Adrenal gland (tissue), 5 donors: ENCODE data around the gene A1BG.

Experiments
- CTCF ChIP-seq, 6 experiments: fragments of 450-650 bp in 4 of 6; fragments of 200-600 bp in 2 of 6; sonication (generic) in 1 of 6; IDR thresholded peaks; 1 replicate in 5 of 6; 2 replicates in 1 of 6; pipeline versions ENCODE4 v1.5.1 to v1.8.0; 2016 to 2021; ENCODE audit warnings: antibody characterized with exemption in 6 of 6, mild to moderate bottlenecking in 2 of 6, moderate library complexity in 1 of 6
- POLR2A ChIP-seq, 2 donors: fragments of 450-650 bp; IDR thresholded peaks; one replicate each; pipeline ENCODE4 v1.6.1; 2017; ENCODE audit warnings: antibody characterized with exemption in 2 of 2, mild to moderate bottlenecking in 2 of 2, moderate library complexity in 1 of 2
- donor health status: DM: no; HTN: no; CAD: no.

GRCh38 chr19:58305932-58306323 is 47.4 kb downstream of the A1BG start:
- TF ChIP-seq POLR2A (IDR thresholded peaks at IDR 0.05) (no peak), CTCF (IDR thresholded peaks at IDR 0.05) (no peak)
